ENCODE measurements around the gene CDK4. TPM values are rescaled to one million over a fixed set of nuclear protein-coding genes. Genes with fewer than 3 reads are reported as not detected.

The CDK4 gene
- total RNA-seq, 1 experiment from 2014 or later = 156 TPM

GRCh38 chr12:57762463-57762862 is 10.4 kb upstream of the CDK4 start:
- no peak for DNase-seq
- Histone ChIP-seq H3K27ac (no peak overlapping the region), H3K9me2 (ENCODE audit: insufficient read depth) (no peaks in the 10 kb centered on the region), H3K4me1 (replicated peaks; ENCODE audit: insufficient read depth) (no peaks in the 10 kb centered on the region), H3K27me3 (ENCODE audit: insufficient read depth, low read depth) (peaks cover 33% of the 10 kb centered on the region), H3K4me2 (no peak overlapping the region), H3K36me3 (ENCODE audit: low read depth) (no peaks in the 10 kb centered on the region), H3K9me3 (ENCODE audit: insufficient read depth, low read depth) (no peaks in the 10 kb centered on the region), H2AFZ (no peak overlapping the region), H3K79me2 (ENCODE audit: low read depth) (no peaks in the 10 kb centered on the region), H3K4me3 (no peak overlapping the region), H4K20me1 (ENCODE audit: insufficient read depth) (no peaks in the 10 kb centered on the region; the same call in none of the 2 replicates), H3F3A (ENCODE audit: insufficient read depth, low read depth) (peaks cover 2% of the 10 kb centered on the region; the same call in 1 of the 2 replicates)
- TF ChIP-seq EZH2 (IDR thresholded peaks at IDR 0.05; ENCODE audit: low read depth) = no peak
- TF ChIP-seq CTCF (conservative IDR thresholded peaks at IDR 0.05) = no peak
- BruUV-seq (replicated peaks) = no TSS peak
- intact Hi-C loops (cut with micrococcal nuclease; ENCODE audit: unreplicated experiment) = no loop called here
- ChIA-PET CTCF (no interaction called here), POLR2A (ENCODE audit: unreplicated experiment) (no interaction called here)

GRCh38 chr12:57761391-57761998 is 9.4 kb upstream of the CDK4 start:
- Histone ChIP-seq H3F3A (ENCODE audit: insufficient read depth, low read depth) (no peaks in the 10 kb centered on the region), H3K9me3 (ENCODE audit: insufficient read depth, low read depth) (no peaks in the 10 kb centered on the region), H3K36me3 (ENCODE audit: low read depth) (no peaks in the 10 kb centered on the region), H4K20me1 (ENCODE audit: insufficient read depth) (no peaks in the 10 kb centered on the region; the same call in none of the 2 replicates), H2AFZ (no peak overlapping the region), H3K4me3 (no peak overlapping the region), H3K9me2 (ENCODE audit: insufficient read depth) (no peaks in the 10 kb centered on the region), H3K79me2 (ENCODE audit: low read depth) (no peaks in the 10 kb centered on the region), H3K27me3 (ENCODE audit: insufficient read depth, low read depth) (peaks cover 31% of the 10 kb centered on the region), H3K4me2 (no peak overlapping the region), H3K27ac (no peak overlapping the region), H3K4me1 (replicated peaks; ENCODE audit: insufficient read depth) (no peaks in the 10 kb centered on the region)
- CTCF ChIA-PET = no interaction called here
- BruUV-seq (replicated peaks) = no TSS peak
- DNase-seq = no peak
- intact Hi-C loops (cut with micrococcal nuclease; ENCODE audit: unreplicated experiment) = no loop called here
- POLR2A ChIA-PET (ENCODE audit: unreplicated experiment) = no interaction called here
- TF ChIP-seq EZH2 (IDR thresholded peaks at IDR 0.05; ENCODE audit: low read depth) = no peak

- Histone ChIP-seq H4K20me1 (ENCODE audit: insufficient read depth) (no peaks in the 10 kb centered on the region; the same call in none of the 2 replicates), H3K79me2 (ENCODE audit: low read depth) (no peaks in the 10 kb centered on the region), H2AFZ (no peak overlapping the region), H3K9me2 (ENCODE audit: insufficient read depth) (no peaks in the 10 kb centered on the region), H3K36me3 (ENCODE audit: low read depth) (no peaks in the 10 kb centered on the region), H3K4me2 (no peak overlapping the region), H3K27ac (no peak overlapping the region), H3K4me1 (replicated peaks; ENCODE audit: insufficient read depth) (no peaks in the 10 kb centered on the region; the same call in 1 of the 2 replicates), H3K4me3 (no peak overlapping the region), H3K27me3 (ENCODE audit: insufficient read depth, low read depth) (peaks cover 20% of the 10 kb centered on the region), H3F3A (ENCODE audit: insufficient read depth, low read depth) (no peaks in the 10 kb centered on the region), H3K9me3 (ENCODE audit: insufficient read depth, low read depth) (no peaks in the 10 kb centered on the region)
- DNase-seq = no peak
- TF ChIP-seq EZH2 (IDR thresholded peaks at IDR 0.05; ENCODE audit: low read depth) (no peak), CTCF (conservative IDR thresholded peaks at IDR 0.05) (no peak)
- CTCF ChIA-PET = no interaction called here
- intact Hi-C loops (cut with micrococcal nuclease; ENCODE audit: unreplicated experiment) = no loop called here
- POLR2A ChIA-PET (ENCODE audit: unreplicated experiment) = no interaction called here
- BruUV-seq (replicated peaks) = no TSS peak
These were observed 8.4 kb upstream of the CDK4 start for GRCh38 chr12:57760347-57760982.

Data from PC-9 (cell line).